Uterus (tissue), 2 donors: ENCODE data around the gene STAC2.

ENCODE experiments used
- POLR2A ChIP-seq, 2 donors: fragments of 450-650 bp; IDR thresholded peaks; one replicate each; pipeline ENCODE4 v1.6.1; 2016; ENCODE audit warnings: antibody characterized with exemption in 2 of 2, mild to moderate bottlenecking in 1 of 2, moderate library complexity in 1 of 2
- TF ChIP-seq, protein P1 (sequence below), 4 experiments: fragments of 200-600 bp in 2 of 4; fragments of 450-650 bp in 2 of 4; sonication (generic) in 2 of 4; IDR thresholded peaks; one replicate each; pipeline ENCODE4 v1.5.1; 2016 to 2019; ENCODE audit warnings: antibody characterized with exemption in 4 of 4, mild to moderate bottlenecking in 2 of 4, moderate library complexity in 1 of 4

GRCh38 chr17:39223907-39224777, 1.6 kb downstream of the STAC2 start:
- TF ChIP-seq, protein P1, sequence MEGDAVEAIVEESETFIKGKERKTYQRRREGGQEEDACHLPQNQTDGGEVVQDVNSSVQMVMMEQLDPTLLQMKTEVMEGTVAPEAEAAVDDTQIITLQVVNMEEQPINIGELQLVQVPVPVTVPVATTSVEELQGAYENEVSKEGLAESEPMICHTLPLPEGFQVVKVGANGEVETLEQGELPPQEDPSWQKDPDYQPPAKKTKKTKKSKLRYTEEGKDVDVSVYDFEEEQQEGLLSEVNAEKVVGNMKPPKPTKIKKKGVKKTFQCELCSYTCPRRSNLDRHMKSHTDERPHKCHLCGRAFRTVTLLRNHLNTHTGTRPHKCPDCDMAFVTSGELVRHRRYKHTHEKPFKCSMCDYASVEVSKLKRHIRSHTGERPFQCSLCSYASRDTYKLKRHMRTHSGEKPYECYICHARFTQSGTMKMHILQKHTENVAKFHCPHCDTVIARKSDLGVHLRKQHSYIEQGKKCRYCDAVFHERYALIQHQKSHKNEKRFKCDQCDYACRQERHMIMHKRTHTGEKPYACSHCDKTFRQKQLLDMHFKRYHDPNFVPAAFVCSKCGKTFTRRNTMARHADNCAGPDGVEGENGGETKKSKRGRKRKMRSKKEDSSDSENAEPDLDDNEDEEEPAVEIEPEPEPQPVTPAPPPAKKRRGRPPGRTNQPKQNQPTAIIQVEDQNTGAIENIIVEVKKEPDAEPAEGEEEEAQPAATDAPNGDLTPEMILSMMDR (IDR thresholded peaks at IDR 0.05), result no peak
- no peak for TF ChIP-seq POLR2A (IDR thresholded peaks at IDR 0.05)
